ENCODE data around the gene CDCP1.

Gene CDCP1

GRCh38 chr3:45182915-45183871 is 37.0 kb upstream of the CDCP1 start:
- H3K4me1 ChIP-seq (ENCODE audit: insufficient read depth, low read length): peaks cover 7% of the 10 kb centered on the region
- H3K9me3 ChIP-seq (ENCODE audit: insufficient read depth, low read depth, low read length): no peaks in the 10 kb centered on the region
- H3K36me3 ChIP-seq (ENCODE audit: insufficient read depth, low read depth, low read length): no peaks in the 10 kb centered on the region
- no peak overlapping the region for H3K27ac ChIP-seq (ENCODE audit: low read length)
- H3K27me3 ChIP-seq (ENCODE audit: insufficient read depth, low read length): no peaks in the 10 kb centered on the region
- no peak overlapping the region for H3K4me3 ChIP-seq (ENCODE audit: low read length)
- peak overlapping the region; percentile 52; the same call in 1 of the 2 replicates for H3K9ac ChIP-seq (ENCODE audit: low read depth, low read length)

GRCh38 chr3:45181496-45181895 is 35.3 kb upstream of the CDCP1 start:
- Histone ChIP-seq H3K27me3 (ENCODE audit: insufficient read depth, low read length) (no peaks in the 10 kb centered on the region), H3K4me3 (ENCODE audit: low read length) (no peak overlapping the region), H3K36me3 (ENCODE audit: insufficient read depth, low read depth, low read length) (no peaks in the 10 kb centered on the region), H3K27ac (ENCODE audit: low read length) (no peak overlapping the region), H3K9me3 (ENCODE audit: insufficient read depth, low read depth, low read length) (no peaks in the 10 kb centered on the region), H3K9ac (ENCODE audit: low read depth, low read length) (no peak overlapping the region), H3K4me1 (ENCODE audit: insufficient read depth, low read length) (peaks cover 7% of the 10 kb centered on the region)

- no peak overlapping the region for H3K27ac ChIP-seq (ENCODE audit: low read length)
- peaks cover 7% of the 10 kb centered on the region for H3K4me1 ChIP-seq (ENCODE audit: insufficient read depth, low read length)
Observed at GRCh38 chr3:45180899-45181298, 34.7 kb upstream of the CDCP1 start.

GRCh38 chr3:45180051-45180450 is 33.9 kb upstream of the CDCP1 start:
- Histone ChIP-seq H3K36me3 (ENCODE audit: insufficient read depth, low read depth, low read length) (no peaks in the 10 kb centered on the region), H3K4me1 (ENCODE audit: insufficient read depth, low read length) (peaks cover 7% of the 10 kb centered on the region), H3K27me3 (ENCODE audit: insufficient read depth, low read length) (no peaks in the 10 kb centered on the region), H3K9ac (ENCODE audit: low read depth, low read length) (no peak overlapping the region), H3K27ac (ENCODE audit: low read length) (no peak overlapping the region), H3K9me3 (ENCODE audit: insufficient read depth, low read depth, low read length) (no peaks in the 10 kb centered on the region), H3K4me3 (ENCODE audit: low read length) (no peak overlapping the region)

More at GRCh38 chr3:45180899-45181298, 34.7 kb upstream of the CDCP1 start:
- Histone ChIP-seq H3K4me3 (ENCODE audit: low read length) (no peak overlapping the region), H3K9me3 (ENCODE audit: insufficient read depth, low read depth, low read length) (no peaks in the 10 kb centered on the region), H3K9ac (ENCODE audit: low read depth, low read length) (no peak overlapping the region), H3K27me3 (ENCODE audit: insufficient read depth, low read length) (no peaks in the 10 kb centered on the region), H3K36me3 (ENCODE audit: insufficient read depth, low read depth, low read length) (no peaks in the 10 kb centered on the region)

- peaks cover 7% of the 10 kb centered on the region for H3K4me1 ChIP-seq (ENCODE audit: insufficient read depth, low read length)
- no peak overlapping the region for H3K27ac ChIP-seq (ENCODE audit: low read length)
- H3K9me3 ChIP-seq (ENCODE audit: insufficient read depth, low read depth, low read length): no peaks in the 10 kb centered on the region
- H3K27me3 ChIP-seq (ENCODE audit: insufficient read depth, low read length): no peaks in the 10 kb centered on the region
- H3K4me3 ChIP-seq (ENCODE audit: low read length): no peak overlapping the region
- no peaks in the 10 kb centered on the region for H3K36me3 ChIP-seq (ENCODE audit: insufficient read depth, low read depth, low read length)
- no peak overlapping the region for H3K9ac ChIP-seq (ENCODE audit: low read depth, low read length)
Observed at GRCh38 chr3:45179163-45179562, 33.0 kb upstream of the CDCP1 start.

GRCh38 chr3:45178183-45179023 is 32.2 kb upstream of the CDCP1 start:
- Histone ChIP-seq H3K4me3 (ENCODE audit: low read length) (no peak overlapping the region), H3K36me3 (ENCODE audit: insufficient read depth, low read depth, low read length) (no peaks in the 10 kb centered on the region), H3K27me3 (ENCODE audit: insufficient read depth, low read length) (no peaks in the 10 kb centered on the region), H3K9ac (ENCODE audit: low read depth, low read length) (no peak overlapping the region), H3K27ac (ENCODE audit: low read length) (no peak overlapping the region), H3K4me1 (ENCODE audit: insufficient read depth, low read length) (peaks cover 7% of the 10 kb centered on the region), H3K9me3 (ENCODE audit: insufficient read depth, low read depth, low read length) (no peaks in the 10 kb centered on the region)

- Histone ChIP-seq H3K4me1 (ENCODE audit: insufficient read depth, low read length) (no peaks in the 10 kb centered on the region), H3K36me3 (ENCODE audit: insufficient read depth, low read depth, low read length) (no peaks in the 10 kb centered on the region), H3K9me3 (ENCODE audit: insufficient read depth, low read depth, low read length) (no peaks in the 10 kb centered on the region), H3K27ac (ENCODE audit: low read length) (no peak overlapping the region), H3K9ac (ENCODE audit: low read depth, low read length) (no peak overlapping the region), H3K27me3 (ENCODE audit: insufficient read depth, low read length) (no peaks in the 10 kb centered on the region), H3K4me3 (ENCODE audit: low read length) (no peak overlapping the region)
Observed at GRCh38 chr3:45176912-45177311, 30.7 kb upstream of the CDCP1 start.

- no peaks in the 10 kb centered on the region for H3K9me3 ChIP-seq (ENCODE audit: insufficient read depth, low read depth, low read length)
- no peaks in the 10 kb centered on the region for H3K27me3 ChIP-seq (ENCODE audit: insufficient read depth, low read length)
- H3K27ac ChIP-seq (ENCODE audit: low read length): no peak overlapping the region
Observed at GRCh38 chr3:45174234-45174633, 28.1 kb upstream of the CDCP1 start.

GRCh38 chr3:45173776-45174175 is 27.6 kb upstream of the CDCP1 start:
- Histone ChIP-seq H3K9ac (ENCODE audit: low read depth, low read length) (no peak overlapping the region), H3K9me3 (ENCODE audit: insufficient read depth, low read depth, low read length) (no peaks in the 10 kb centered on the region), H3K4me3 (ENCODE audit: low read length) (no peak overlapping the region), H3K27me3 (ENCODE audit: insufficient read depth, low read length) (no peaks in the 10 kb centered on the region), H3K4me1 (ENCODE audit: insufficient read depth, low read length) (no peaks in the 10 kb centered on the region), H3K27ac (ENCODE audit: low read length) (no peak overlapping the region), H3K36me3 (ENCODE audit: insufficient read depth, low read depth, low read length) (no peaks in the 10 kb centered on the region)

More at GRCh38 chr3:45174234-45174633, 28.1 kb upstream of the CDCP1 start:
- no peak overlapping the region for H3K9ac ChIP-seq (ENCODE audit: low read depth, low read length)
- no peaks in the 10 kb centered on the region for H3K4me1 ChIP-seq (ENCODE audit: insufficient read depth, low read length)
- H3K36me3 ChIP-seq (ENCODE audit: insufficient read depth, low read depth, low read length): no peaks in the 10 kb centered on the region
- H3K4me3 ChIP-seq (ENCODE audit: low read length): no peak overlapping the region

GRCh38 chr3:45171283-45171682 is 25.1 kb upstream of the CDCP1 start:
- Histone ChIP-seq H3K27me3 (ENCODE audit: insufficient read depth, low read length) (peaks cover 3% of the 10 kb centered on the region; the same call in 1 of the 2 replicates), H3K9ac (ENCODE audit: low read depth, low read length) (no peak overlapping the region), H3K9me3 (ENCODE audit: insufficient read depth, low read depth, low read length) (no peaks in the 10 kb centered on the region), H3K36me3 (ENCODE audit: insufficient read depth, low read depth, low read length) (no peaks in the 10 kb centered on the region), H3K27ac (ENCODE audit: low read length) (no peak overlapping the region), H3K4me1 (ENCODE audit: insufficient read depth, low read length) (peaks cover 11% of the 10 kb centered on the region), H3K4me3 (ENCODE audit: low read length) (no peak overlapping the region)

- Histone ChIP-seq H3K4me3 (ENCODE audit: low read length) (no peak overlapping the region), H3K27ac (ENCODE audit: low read length) (no peak overlapping the region), H3K9ac (ENCODE audit: low read depth, low read length) (no peak overlapping the region), H3K9me3 (ENCODE audit: insufficient read depth, low read depth, low read length) (no peaks in the 10 kb centered on the region), H3K36me3 (ENCODE audit: insufficient read depth, low read depth, low read length) (no peaks in the 10 kb centered on the region), H3K27me3 (ENCODE audit: insufficient read depth, low read length) (peaks cover 4% of the 10 kb centered on the region; the same call in 1 of the 2 replicates), H3K4me1 (ENCODE audit: insufficient read depth, low read length) (peaks cover 11% of the 10 kb centered on the region)
Observed at GRCh38 chr3:45170096-45170495, 23.9 kb upstream of the CDCP1 start.

Measured in iPS-20b (cell line).